GM18505 (cell line): ENCODE results near the gene F2RL3.
"Not testable (repeated sequence)": the region's sequence is repeated elsewhere in the genome, so short reads cannot be mapped to it uniquely, and the experiment has no call there.

Source experiments
- ATAC-seq: cut with Tn5 transposase; IDR thresholded peaks from one replicate; pipeline ENCODE4 v1.9.1; 2021; ENCODE audit not compliant: unreplicated experiment
- POLR2A ChIP-seq: IDR thresholded peaks from 4 replicates; pipeline ENCODE4 v1.6.1; 2011; ENCODE audit warnings: borderline replicate concordance; ENCODE audit not compliant: insufficient read depth, insufficient read length; ENCODE audit errors: extremely low read depth

F2RL3 gene

DNA sequence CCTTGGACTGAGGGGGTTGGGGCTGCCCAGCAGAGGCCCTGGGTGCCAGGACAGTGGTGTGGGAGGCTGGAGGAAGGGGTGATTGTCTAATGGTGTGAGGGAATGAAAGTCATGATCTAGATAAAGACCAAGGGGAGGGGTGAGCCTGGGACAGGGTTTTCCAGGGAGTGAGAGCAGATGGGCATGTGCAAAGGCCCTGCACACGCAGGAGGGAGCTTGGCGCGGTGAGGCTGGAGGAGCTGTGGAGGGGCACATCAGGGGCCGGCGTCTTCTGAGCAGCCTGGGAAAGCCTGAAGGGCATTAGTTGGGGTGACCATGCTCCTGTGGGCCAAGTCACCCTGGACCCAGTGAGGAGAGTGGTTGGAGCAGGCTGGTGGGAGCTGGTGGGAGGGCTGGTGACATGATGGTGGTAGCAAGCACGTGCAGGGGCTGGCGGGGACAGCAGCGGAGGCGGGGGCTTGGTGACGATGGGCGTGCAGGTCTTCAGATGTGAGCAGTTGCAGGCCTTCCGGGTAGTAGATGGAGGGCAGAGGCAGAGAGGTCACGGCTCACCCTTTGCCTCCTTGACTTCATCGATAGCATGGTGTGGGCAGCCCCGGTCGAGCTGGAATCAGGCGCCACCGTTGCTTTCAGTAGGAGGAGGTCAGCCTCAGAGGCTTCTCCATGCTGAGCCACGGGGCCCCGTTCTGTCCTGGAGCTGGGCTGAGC, 20.2 kb upstream of the F2RL3 start:
- ATAC-seq = no peak
- TF ChIP-seq POLR2A = no peak

DNA sequence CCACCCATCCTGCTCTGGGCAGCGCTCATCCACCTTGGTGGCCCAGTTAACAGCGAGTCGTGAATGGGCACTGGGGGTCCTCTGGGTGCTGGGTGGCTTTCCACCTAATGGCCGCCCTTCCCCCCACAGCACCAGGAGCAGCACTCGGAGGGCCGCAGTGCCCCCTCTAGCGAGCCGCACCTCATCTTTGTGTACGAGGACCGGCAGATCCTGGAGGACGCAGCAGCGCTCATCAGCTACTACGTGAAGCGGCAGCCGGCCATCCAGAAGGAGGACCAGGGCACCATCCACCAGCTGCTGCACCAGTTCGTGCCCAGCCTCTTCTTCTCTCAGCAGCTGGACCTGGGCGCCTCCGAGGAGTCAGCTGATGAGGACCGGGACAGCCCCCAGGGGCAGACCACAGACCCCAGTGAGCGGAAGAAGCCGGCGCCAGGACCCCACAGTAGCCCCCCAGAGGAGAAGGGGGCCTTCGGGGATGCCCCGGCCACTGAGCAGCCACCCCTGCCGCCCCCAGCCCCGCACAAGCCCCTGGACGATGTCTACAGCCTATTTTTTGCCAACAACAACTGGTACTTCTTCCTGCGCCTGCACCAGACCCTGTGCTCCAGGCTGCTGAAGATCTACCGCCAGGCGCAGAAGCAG, 19.3 kb upstream of the F2RL3 start:
- ATAC-seq = no peak
- no peak for TF ChIP-seq POLR2A

DNA sequence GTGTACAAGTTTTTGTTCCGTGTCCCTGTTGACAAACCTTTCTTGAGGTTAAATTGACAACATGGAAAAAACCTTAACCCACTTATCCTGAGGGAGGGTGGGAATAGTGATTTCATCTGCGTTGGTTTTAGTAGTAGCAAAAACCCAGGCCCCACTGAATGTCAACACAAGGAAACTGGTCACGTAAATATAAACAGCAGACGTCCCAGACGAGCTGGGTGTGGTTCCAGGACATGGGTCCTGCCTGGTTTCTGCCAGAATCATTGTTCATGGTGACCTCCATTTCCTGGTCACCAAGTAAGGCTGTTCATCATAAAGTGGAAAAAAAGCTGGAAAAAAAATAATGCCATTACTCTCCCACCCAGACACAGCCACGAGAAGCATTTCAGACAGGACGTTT, 16.9 kb upstream of the F2RL3 start:
- no peak for ATAC-seq
- TF ChIP-seq POLR2A = no peak

DNA sequence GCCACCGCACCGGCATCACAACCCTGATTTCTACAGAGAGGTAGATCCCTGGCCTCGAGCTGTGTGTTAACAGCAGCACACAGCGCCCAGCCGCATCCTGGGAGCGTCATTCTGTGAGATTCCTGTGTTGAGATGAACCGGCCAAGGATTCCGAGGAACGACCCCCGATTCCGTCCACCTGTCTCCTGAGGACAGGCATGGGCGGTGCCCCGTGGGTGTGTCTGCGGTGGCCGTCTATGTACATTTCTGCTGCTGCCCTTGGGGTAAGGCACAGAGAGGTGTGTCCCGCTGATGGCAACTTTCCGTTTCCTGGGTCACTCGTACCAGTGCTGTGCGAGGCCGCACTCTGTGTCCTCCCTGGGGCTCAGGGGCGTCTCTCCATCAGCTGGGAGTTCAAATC, 16.1 kb upstream of the F2RL3 start:
- ATAC-seq = no peak
- no peak for TF ChIP-seq POLR2A

- no peak for TF ChIP-seq POLR2A
- ATAC-seq = no peak
These were observed 15.2 kb upstream of the F2RL3 start for GRCh38 chr19:16873594-16873993.

- no peak for TF ChIP-seq POLR2A
- ATAC-seq = no peak
These were observed 14.4 kb upstream of the F2RL3 start for GRCh38 chr19:16874250-16874977.

DNA sequence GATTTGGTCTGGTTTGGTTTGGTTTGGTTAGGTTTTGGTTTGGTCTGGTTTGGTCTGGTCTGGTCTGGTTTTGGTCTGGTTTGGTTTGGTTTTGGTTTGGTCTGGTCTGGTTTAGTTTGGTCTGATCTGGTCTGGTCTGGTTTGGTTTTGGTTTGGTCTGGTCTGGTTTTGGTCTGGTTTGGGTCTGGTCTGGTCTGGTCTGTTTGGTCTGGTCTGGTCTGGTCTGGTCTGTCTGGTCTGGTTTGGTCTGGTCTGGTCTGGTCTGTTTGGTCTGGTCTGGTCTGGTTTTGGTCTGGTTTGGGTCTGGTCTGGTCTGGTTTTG, 13.9 kb upstream of the F2RL3 start:
- not testable (repeated sequence) for ATAC-seq

GRCh38 chr19:16875584-16876555, 12.9 kb upstream of the F2RL3 start:
- TF ChIP-seq POLR2A = no peak
- no peak for ATAC-seq

DNA sequence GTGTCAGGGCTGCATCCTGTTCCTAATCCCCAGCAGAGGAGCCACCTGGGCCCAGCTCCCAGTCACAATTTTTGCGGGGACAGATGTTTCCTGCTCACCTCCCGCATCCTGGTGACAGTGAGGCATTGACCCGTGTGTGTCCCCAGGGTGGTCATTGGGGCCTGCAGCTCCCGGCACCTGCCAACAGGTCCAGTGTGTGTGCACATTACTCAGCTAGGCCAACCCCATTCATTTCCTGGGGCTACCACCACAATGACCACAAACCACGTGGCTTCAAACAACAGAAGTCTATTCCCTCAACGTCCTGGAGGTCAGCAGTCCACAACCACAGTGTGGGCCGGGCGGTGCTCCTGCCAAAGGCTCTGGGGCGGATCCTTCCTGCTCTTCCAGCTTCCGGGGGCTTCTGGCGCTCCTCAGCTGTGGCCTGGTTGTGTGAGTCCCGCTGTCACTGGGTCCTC, 11.9 kb upstream of the F2RL3 start:
- TF ChIP-seq POLR2A = no peak
- ATAC-seq = no peak

DNA sequence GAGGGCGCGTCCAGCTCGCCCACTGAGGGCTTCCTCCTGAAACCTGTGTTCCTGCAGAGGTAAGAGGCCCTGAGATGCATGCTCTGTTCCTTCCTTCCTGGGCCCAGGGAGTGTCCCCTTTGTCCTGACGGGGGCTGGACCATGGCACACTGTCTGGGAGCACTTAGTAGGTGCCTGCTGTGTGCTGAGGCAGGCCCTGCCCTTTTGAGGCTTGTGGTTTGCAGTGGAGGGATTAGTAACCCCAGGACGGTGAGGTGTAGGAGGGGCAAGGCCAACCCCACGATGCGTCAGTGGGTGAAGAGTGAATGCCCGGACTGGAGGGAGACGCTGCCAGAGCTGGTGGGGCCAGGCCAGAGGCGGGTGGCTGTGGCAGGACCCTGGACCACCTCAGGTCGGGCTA, 11.2 kb upstream of the F2RL3 start:
- ATAC-seq = no peak
- no peak for TF ChIP-seq POLR2A

- TF ChIP-seq POLR2A = no peak
- ATAC-seq = no peak
These were observed 10.4 kb upstream of the F2RL3 start for GRCh38 chr19:16878181-16878965.

GRCh38 chr19:16880884-16881554, 7.8 kb upstream of the F2RL3 start:
- ATAC-seq = no peak
- no peak for TF ChIP-seq POLR2A
